Nephron progenitor cell (in vitro differentiated cells): ENCODE measurements around the gene ZNF599.
"Not testable (repeated sequence)": the region's sequence is repeated elsewhere in the genome, so short reads cannot be mapped to it uniquely, and the experiment has no call there.

Experiments used
- DNase-seq: peaks from one replicate; pipeline ENCODE4 v3.0.0; 2021
- H3K27ac Mint-ChIP-seq: 2 replicates; pipeline ENCODE4 v1.8.0; 2021; ENCODE audit warnings: mild to moderate bottlenecking, moderate library complexity, mixed read lengths
- H3K27me3 Mint-ChIP-seq: 2 replicates; pipeline ENCODE4 v1.8.0; 2021; ENCODE audit warnings: mild to moderate bottlenecking, low read depth, mixed read lengths; ENCODE audit not compliant: poor library complexity
- H3K36me3 Mint-ChIP-seq: 2 replicates; pipeline ENCODE4 v1.8.0; 2021; ENCODE audit warnings: low read depth, mixed read lengths
- H3K4me1 Mint-ChIP-seq: 2 replicates; pipeline ENCODE4 v1.8.0; 2021; ENCODE audit warnings: mixed read lengths
- H3K4me3 Mint-ChIP-seq: 2 replicates; pipeline ENCODE4 v1.8.0; 2021; ENCODE audit warnings: mild to moderate bottlenecking, moderate library complexity, mixed read lengths
- H3K9me3 Mint-ChIP-seq: 2 replicates; pipeline ENCODE4 v1.8.0; 2021; ENCODE audit warnings: mild to moderate bottlenecking, moderate library complexity, mixed read lengths
- TF ChIP-seq, protein P1 (sequence below): fragments of 200-600 bp; sonication (generic); IDR thresholded peaks from 2 replicates; pipeline ENCODE4 v1.5.0; 2021; ENCODE audit warnings: antibody characterized with exemption

Gene ZNF599

DNA sequence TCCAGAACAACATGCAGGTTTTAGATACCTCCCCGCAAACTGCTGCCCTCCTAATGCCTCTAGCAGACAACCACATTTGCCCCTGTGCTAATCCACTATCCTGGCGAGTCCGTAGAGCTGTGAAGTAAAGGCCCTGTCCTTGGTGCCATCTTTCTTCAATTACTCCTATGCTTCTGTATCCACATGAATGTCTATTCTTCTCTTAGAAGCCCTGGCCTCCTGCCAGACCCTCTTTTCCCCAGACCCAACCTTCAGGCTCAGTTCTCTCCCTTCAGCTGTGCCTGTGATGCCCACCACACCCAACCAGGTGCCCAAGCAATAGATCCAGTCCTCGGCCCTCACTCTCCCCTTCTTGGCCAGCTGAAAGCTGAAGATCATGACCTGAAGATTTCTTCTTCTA, 31.1 kb upstream of the ZNF599 start:
- H3K27me3 Mint-ChIP-seq, result peaks cover 24% of the 10 kb centered on the region
- H3K9me3 Mint-ChIP-seq, result peaks cover 56% of the 10 kb centered on the region
- no peaks in the 10 kb centered on the region for H3K4me1 Mint-ChIP-seq
- no peaks in the 10 kb centered on the region for H3K36me3 Mint-ChIP-seq
- DNase-seq, result no peak
- no peak overlapping the region for H3K4me3 Mint-ChIP-seq
- no peak overlapping the region for H3K27ac Mint-ChIP-seq
- TF ChIP-seq, protein P1, sequence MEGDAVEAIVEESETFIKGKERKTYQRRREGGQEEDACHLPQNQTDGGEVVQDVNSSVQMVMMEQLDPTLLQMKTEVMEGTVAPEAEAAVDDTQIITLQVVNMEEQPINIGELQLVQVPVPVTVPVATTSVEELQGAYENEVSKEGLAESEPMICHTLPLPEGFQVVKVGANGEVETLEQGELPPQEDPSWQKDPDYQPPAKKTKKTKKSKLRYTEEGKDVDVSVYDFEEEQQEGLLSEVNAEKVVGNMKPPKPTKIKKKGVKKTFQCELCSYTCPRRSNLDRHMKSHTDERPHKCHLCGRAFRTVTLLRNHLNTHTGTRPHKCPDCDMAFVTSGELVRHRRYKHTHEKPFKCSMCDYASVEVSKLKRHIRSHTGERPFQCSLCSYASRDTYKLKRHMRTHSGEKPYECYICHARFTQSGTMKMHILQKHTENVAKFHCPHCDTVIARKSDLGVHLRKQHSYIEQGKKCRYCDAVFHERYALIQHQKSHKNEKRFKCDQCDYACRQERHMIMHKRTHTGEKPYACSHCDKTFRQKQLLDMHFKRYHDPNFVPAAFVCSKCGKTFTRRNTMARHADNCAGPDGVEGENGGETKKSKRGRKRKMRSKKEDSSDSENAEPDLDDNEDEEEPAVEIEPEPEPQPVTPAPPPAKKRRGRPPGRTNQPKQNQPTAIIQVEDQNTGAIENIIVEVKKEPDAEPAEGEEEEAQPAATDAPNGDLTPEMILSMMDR, result no peak

DNA sequence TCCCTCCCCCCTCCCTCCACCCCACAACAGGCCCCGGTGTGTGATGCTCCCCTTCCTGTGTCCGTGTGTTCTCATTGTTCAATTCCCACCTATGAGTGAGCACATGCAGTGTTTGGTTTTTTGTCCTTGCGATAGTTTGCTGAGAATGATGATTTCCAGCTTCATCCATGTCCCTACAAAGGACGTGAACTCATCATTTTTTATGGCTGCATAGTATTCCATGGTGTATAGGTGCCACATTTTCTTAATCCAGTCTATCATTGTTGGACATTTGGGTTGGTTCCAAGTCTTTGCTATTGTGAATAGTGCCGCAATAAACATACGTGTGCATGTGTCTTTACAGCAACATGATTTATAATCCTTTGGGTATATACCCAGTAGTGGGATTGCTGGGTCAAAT, 23.9 kb upstream of the ZNF599 start:
- not testable (repeated sequence) for H3K4me1 Mint-ChIP-seq, DNase-seq, H3K27ac Mint-ChIP-seq, H3K36me3 Mint-ChIP-seq, H3K4me3 Mint-ChIP-seq
- peaks cover 22% of the 10 kb centered on the region for H3K27me3 Mint-ChIP-seq
- H3K9me3 Mint-ChIP-seq, result peaks cover 63% of the 10 kb centered on the region

DNA sequence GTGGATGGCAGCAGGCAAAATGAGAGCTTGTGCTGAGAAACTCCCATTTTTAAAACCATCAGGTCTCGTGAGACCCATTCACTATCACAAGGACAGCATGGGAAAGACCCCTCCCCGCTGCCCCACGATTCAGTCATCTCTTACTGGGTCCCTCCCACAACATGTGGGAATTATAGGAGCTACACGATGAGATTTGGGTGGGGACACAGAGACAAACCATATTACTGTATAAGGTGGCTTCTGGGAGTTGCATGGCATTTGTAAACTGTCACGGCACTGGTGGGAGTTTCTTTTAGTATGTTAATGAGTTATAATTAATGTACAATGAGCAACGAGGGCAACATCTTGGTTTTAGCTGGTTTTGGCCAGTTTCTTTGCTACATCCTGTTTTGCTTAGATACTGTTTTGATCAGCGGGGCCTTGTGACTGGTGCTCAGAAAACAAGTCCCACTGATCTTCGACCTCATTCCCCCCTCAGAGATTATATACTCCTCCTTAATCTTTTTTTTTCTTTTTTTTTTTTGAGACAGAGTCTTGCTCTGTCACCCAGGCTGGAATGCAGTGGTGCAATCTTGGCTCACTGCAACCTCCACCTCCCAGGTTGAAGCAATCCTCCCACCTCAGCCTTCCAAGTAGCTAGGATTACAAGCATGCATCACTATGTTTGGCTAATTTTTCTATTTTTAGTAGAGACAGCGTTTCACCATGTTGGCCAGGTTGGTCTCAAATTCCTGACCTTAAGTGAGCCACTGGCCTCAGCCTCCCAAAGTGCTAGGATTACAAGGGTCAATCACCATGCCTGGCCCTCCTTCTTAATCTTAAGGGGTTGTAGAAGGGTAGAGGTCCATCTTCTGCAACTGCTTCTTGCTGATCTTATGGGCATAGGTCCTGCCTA, 21.3 kb upstream of the ZNF599 start:
- Mint-ChIP-seq H3K36me3 (no peaks in the 10 kb centered on the region), H3K9me3 (peaks cover 56% of the 10 kb centered on the region), H3K27me3 (peaks cover 16% of the 10 kb centered on the region), H3K27ac (no peak overlapping the region), H3K4me1 (no peaks in the 10 kb centered on the region), H3K4me3 (no peak overlapping the region)
- DNase-seq, result no peak
- TF ChIP-seq, protein P1, result no peak

DNA sequence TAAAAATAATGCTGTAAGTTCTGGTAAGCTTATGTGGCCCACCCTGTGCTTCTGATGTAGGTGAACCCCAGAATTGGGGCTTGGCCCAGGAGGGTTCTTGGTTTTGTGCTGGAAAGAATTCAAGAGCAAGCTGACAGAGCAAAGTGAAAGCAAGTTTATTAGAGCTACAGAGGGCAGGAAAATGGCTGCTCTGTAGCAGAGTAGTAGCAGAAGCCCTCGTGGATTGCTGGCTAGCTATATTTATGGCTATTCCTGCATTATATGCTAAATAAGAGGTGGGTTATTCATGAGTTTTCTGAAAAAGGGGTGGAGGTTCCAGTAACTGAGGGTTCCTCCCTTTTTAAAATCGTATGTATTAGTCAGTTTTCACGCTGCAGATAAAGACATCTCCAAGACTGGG, 20.6 kb upstream of the ZNF599 start:
- DNase-seq, result no peak
- H3K27me3 Mint-ChIP-seq, result peaks cover 24% of the 10 kb centered on the region
- TF ChIP-seq, protein P1, result no peak
- H3K9me3 Mint-ChIP-seq, result peaks cover 52% of the 10 kb centered on the region
- H3K4me3 Mint-ChIP-seq, result no peak overlapping the region
- H3K36me3 Mint-ChIP-seq, result no peaks in the 10 kb centered on the region
- H3K4me1 Mint-ChIP-seq, result no peaks in the 10 kb centered on the region
- no peak overlapping the region for H3K27ac Mint-ChIP-seq

DNA sequence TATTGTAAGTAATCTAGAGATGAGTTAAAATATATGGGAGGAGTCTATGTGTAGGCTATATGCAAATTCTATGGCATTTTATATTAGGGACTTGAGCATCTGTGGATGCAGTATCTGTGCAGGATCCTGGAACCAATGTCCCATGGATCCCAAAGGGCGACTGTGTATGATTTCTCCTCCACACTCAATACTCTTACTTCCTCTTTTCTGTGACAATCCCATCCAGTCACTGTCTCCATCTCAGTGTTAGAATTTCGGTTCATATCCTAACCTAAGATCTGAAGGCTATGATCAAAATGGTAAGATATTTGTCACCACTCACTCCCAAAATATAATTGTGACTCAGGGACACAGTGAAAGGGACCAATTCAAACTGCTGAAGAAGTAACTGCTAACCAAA, 15.1 kb upstream of the ZNF599 start:
- H3K27ac Mint-ChIP-seq, result no peak overlapping the region
- H3K9me3 Mint-ChIP-seq, result peaks cover 48% of the 10 kb centered on the region
- TF ChIP-seq, protein P1, result no peak
- no peaks in the 10 kb centered on the region for H3K4me1 Mint-ChIP-seq
- no peaks in the 10 kb centered on the region for H3K36me3 Mint-ChIP-seq
- H3K27me3 Mint-ChIP-seq, result peaks cover 34% of the 10 kb centered on the region
- no peak for DNase-seq
- H3K4me3 Mint-ChIP-seq, result no peak overlapping the region

DNA sequence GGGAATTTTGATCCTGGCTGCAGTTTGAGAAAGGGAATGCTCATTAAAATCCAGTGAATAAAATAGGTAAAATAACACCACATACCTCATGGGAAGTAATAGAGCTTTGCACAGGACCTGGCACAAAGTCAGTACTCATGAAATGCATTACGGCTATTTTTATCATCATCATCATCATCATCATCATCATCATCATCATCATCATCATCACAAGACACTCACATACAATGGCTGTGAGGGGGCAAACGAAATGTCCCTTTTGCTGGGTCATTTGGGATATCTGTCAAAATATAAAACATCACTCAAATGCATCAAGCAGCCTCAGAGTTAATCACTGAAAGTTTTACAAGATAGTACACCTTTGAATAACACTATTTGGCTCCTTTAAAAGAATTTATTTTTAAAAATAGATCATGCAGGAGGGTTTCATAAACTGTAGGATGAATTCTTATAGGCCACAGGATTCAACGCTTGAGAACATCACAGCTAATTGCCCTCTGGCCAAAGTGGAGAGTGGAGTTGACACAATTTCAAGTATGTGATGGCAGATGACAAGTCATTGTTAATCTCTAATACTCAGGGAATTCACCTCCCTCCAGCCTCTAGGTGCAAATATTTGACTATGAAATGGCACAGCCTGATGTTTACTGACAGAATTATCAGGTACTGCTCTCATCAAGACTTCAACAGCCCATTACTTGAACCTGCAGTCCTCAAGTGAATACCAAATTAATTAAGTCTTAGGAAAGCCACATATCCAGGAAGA, 14.2 kb upstream of the ZNF599 start:
- no peak for DNase-seq
- Mint-ChIP-seq H3K4me1 (no peaks in the 10 kb centered on the region), H3K27me3 (peaks cover 35% of the 10 kb centered on the region), H3K27ac (no peak overlapping the region), H3K4me3 (no peak overlapping the region), H3K36me3 (no peaks in the 10 kb centered on the region), H3K9me3 (peaks cover 44% of the 10 kb centered on the region)
- TF ChIP-seq, protein P1, result no peak
